NCI-H345 treated with DMSO at 0.1 percent for 48 hours (cell line): ENCODE measurements around the gene GIMAP4.
"Not testable (repeated sequence)": the region's sequence is repeated elsewhere in the genome, so short reads cannot be mapped to it uniquely, and the experiment has no call there.

ENCODE experiments used
- DNase-seq: peaks from one replicate; lab custom pipeline; 2025; ENCODE audit not compliant: unreplicated experiment; lab: John Stamatoyannopoulos, UW

Gene GIMAP4

DNA sequence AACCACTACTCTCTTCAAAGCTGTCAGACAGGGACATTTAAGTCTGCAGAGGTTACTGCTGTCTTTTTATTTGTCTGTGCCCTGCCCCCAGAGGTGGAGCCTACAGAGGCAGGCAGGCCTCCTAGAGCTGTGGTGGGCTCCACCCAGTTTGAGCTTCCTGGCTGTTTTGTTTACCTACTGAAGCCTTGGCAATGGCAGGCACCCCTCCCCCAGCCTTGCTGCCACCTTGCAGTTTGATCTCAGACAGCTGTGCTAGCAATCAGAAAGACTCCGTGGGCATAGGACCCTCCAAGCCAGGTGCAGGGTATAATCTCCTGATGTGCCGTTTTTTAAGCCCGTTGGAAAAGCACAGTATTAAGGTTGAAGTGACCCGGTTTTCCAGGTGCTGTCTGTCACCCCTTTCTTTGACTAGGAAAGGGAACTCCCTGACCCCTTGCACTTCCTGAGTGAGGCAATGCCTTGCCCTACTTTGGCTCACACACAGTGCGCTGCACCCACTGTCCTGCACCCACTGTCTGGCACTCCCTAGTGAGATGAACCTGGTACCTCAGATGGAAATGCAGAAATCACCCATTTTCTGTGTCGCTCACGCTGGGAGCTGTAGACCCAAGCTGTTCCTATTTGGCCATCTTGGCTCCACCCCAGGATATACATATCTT is 12.9 kb downstream of the GIMAP4 start:
- not testable (repeated sequence) for DNase-seq

DNA sequence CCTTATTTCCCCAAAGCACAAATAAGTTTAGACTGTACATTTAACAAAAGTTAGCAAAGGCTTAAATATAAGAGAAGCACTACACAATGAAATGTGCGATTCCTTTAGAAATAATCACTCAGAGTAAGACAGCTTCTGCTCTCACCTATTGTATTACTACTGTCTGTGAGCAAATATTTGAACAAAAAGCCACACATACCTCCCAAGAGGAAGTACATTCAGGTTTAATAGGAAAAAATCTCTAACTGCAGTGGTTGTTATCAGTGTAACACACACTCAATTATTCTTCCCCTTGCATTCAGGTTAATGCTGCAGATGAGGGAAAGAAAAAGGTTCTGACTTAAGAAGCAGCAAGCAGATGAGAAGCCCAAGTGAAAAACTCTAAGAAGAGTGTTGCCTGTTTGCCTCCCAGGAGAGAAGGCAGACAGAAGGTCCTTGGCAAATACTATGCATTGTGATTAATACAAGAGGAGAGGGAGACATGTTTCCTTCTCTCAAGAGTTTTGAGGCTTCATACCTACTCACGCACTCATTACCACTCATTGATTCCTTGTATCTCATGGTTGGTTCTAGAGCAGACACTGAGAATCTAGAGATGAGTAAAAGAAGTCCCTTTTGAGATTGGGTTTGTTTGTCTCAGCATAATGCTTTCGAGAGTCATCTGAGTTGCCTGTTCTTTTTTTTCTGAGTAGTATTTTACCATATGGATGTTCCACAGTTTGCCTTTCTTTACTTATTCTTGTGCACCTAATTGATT is 13.6 kb downstream of the GIMAP4 start:
- no peak for DNase-seq

DNA sequence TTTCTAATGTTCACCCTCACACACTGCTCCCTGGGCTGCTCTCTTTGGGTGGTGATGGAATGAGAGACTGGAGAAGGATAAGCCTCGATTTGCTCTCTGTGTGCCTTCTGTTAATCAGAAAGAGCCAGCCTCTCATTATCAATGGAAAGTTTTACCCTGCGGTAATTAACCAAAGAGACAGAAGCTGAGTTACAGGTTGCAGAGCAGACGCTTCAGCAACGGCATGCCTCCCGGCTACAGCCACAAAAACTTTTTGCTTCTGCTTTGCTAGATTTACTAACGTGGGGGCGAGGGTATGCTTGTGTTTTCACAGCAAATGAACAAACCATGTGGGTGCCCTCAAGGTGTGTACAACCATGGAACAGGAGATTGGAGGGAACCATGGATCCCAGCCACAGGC is 18.0 kb downstream of the GIMAP4 start:
- DNase-seq = no peak

DNA sequence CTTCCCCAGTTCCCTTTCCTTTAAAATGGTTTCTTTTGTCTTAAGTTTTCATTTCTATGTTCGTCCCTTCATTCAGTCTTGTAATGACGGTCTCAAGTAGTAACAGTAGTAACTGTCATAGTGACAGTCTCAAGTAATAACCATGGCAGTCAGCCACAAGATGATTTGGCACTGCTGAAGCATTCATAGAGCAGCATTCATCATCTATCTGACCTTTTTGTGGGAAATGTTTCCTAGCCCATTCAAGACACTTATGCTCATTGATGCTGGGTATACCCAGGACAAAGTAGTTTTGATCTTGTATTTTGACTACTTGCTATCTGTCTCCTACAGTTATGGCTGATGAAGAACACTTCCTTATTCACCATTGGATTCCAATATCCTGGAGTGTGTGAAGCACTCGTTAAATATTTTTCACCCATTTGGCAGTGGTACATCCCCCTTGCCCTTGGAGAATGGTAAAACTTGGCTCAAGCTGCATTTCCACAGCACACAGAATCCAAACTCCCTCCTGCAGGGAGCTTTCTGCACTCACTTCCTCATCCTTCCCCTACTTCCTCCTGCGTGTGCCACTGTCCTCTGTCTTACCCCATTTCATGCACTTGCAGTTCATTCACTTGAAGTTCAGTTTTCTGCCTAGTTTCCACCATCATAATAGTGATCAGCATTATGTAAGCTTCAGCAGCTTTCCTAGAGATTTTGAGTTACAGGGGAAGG is 19.0 kb downstream of the GIMAP4 start:
- no peak for DNase-seq

DNA sequence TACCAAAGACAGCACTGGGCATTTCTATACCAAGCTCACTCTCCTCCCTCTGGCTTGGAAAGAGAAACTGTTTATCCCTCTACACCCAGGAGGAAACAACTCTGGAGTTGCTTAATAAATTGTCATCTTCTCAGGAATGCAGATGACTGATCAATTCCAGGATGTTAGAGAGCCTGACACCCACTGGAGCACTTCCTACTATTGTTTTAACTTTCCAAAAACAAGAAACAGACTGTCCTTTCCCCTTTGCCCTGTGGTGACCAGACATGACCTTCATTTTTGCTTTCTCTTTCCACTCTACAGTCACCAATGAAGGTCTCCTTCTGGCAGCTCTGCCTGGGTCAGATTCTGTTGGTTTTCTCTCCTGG is 19.6 kb downstream of the GIMAP4 start:
- DNase-seq = no peak

DNA sequence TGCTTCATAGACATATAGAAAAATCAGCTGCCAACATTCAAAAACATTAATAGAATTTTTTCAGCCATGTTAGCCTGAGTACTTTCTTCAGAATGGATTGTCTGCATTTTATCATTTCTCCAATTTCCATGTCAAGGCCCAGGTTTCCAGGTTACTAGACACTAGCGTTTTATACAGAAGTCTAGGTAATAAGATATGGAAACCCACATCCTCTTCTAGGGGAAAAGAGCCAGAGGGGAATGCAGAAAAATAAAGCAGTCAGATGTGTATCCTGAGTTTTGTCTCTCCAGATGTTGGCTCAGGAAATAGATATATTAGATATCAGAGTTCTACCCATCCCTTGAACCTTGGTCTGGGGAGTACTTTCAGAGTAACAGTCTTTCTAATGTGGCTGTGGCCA is 20.4 kb downstream of the GIMAP4 start:
- DNase-seq = no peak

DNA sequence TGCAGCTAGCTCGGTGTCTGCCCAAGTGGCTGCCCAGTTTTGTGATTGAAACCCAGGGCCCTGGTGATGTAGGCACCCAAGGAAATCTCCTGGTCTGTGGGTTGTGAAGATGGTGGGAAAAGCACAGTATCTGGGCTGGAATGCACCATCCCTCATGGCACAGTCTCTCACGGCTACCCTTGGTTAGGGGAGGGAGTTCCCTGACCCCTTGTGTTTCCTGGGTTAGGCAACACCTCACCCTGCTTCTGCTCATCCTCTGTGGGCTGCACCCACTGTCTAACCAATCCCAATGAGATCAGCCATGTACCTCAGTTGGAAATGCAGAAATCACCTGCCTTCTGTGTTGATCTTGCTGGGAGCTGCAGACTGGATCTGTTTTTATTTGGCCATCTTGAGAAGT is 27.6 kb downstream of the GIMAP4 start:
- no peak for DNase-seq

DNA sequence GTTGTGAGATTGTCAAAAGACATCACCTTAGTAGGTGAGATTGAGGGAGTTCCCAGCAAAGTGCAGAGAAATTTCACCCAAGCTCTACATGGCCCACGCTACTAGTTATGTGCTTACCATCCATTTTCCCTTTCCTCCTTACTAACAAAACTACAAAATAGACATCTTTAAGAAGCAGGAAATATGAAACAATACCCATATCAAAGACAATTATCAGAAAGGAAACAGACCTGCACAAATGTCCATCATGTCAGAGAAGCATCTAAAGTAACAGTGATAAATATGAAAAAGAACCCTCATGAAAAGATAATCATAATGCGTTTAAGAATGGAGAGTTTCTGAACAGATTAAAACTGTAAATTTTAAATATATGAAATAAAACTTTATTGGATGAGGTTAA is 28.2 kb downstream of the GIMAP4 start:
- no peak for DNase-seq

DNA sequence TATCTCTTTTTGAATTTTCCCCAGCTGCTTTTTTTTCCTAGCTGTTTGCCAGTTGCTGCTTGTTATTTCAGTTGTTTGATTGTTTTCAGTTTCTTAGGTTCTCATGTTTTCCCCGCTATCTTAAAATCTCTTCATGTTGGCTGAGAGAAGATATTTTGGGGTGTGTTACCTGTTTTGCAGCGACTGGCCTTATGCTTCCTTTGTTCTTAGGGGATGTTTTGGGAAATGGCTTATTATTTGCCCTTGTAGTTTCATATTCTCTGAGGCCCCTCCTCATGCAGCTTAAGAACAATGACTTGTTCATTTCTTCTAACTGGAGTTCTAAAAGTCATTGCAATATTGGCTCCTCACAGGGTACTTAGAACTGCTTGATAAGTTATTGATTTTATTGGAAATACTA is 36.4 kb downstream of the GIMAP4 start:
- not testable (repeated sequence) for DNase-seq

DNA sequence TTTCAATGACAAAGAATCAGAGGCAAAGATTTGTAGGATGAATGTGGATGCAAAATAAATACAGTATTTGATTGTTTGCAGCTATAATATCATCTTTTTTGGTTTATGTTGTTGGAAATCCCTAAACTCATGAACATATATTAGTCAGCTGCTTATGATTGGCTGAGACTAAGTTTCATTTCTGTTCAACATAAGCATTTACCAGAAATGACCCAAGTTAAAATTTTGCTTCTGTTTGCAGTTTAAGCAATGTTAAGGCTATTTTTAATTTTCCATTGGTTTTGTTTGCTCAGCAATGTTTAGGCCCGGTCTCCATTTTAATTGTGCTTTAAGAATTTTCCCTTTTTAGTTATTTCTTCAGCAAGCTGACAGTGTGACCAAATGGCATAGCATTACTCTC is 43.0 kb downstream of the GIMAP4 start:
- DNase-seq = no peak

DNA sequence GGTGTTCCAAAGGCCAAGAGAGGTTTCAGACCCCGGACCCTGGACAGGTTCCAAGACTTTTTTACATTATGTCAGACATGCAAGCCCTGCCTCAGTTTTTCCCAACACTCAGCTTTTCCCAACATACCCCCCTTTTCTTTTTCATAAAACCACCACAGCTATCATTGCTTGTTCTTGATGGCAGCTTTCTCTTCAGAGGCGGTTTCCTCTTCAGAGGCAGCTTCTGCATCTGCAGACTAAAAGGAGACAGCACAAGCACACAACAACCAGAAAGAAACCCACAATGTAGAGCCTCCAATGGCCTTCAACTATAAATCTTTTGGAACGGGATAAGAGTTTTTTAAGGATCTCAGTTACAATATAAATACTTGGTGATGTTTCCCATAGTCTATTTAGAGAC is 45.7 kb downstream of the GIMAP4 start:
- DNase-seq = no peak

DNA sequence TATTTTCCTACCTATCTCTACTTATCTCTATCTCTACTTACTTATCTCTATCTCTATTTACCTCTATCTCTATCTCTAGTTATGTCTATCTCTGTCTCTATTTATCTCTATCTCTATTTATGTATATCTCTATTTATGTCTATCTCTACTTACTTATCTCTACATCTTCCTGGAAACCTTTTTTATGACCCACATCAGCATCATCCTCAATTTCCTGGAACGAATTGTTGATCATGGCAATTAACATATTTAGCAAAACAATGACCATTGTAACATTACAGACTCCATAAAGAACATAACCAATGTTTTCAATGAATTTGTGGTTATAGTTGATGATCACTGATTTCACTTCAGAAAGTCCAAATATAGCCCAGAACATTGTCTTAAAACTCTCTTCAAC is 46.7 kb downstream of the GIMAP4 start:
- DNase-seq = no peak

DNA sequence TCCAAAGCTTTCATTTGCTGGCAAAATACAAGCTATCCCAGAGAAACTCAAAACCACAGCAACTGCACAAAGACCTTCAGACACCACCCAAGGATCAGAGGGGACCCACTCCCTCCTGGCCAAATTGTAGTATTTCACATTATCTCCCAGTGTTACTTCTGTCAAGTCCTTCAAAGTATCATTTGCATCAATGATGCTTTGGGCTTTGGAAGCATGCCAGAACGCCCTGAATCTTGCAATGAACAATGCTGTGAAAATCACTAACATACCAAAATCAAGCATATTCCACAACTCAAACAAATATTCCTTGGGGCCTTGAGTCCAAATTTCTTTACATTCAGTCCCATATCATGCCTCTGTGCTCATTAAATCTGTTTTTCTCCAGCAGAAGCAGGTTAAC is 47.2 kb downstream of the GIMAP4 start:
- not testable (repeated sequence) for DNase-seq

DNA sequence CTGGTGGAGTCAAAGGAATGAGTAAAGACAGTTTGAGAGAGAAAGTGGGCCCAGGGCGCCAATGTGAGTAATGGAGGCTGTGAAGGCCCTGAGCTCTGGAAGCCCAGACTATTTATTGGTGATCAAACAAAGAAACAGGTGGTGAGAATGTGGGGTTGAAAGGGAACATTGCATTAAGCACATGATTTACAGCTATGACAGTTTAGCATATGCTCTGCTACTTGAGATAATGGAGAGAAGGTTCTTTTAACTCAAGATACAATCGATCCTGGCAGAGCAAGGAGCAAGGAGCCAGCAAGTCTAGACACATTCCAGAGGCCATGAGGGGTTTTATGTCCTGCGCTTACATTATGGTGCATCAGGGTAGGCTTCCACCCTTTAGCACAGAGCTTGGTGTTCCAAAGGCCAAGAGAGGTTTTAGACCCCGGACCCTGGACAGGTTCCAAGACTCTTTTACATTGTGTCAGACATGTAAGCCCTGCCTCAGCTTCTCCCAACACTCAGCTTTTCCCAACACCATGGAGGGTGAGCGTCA is 48.1 kb downstream of the GIMAP4 start:
- DNase-seq = not testable (repeated sequence)

DNA sequence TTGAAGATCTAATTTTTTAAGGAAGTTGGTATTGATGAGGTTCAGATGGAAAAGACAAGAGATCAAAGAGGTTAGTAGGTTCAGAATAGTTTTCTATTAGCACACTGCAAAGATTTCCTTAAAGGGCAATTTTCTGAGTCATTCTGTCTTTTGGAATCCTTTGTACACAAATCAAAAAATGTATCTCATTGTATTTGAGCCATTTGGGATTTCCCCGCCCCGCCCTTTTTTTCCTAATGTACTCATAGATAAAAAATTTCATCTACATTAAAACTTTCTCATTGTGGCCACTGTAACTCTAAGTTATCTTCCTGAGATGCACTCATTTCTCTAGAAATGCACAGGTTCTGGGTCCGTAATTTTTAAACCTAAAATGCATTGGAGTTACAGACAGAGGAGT is 52.9 kb downstream of the GIMAP4 start:
- no peak for DNase-seq

DNA sequence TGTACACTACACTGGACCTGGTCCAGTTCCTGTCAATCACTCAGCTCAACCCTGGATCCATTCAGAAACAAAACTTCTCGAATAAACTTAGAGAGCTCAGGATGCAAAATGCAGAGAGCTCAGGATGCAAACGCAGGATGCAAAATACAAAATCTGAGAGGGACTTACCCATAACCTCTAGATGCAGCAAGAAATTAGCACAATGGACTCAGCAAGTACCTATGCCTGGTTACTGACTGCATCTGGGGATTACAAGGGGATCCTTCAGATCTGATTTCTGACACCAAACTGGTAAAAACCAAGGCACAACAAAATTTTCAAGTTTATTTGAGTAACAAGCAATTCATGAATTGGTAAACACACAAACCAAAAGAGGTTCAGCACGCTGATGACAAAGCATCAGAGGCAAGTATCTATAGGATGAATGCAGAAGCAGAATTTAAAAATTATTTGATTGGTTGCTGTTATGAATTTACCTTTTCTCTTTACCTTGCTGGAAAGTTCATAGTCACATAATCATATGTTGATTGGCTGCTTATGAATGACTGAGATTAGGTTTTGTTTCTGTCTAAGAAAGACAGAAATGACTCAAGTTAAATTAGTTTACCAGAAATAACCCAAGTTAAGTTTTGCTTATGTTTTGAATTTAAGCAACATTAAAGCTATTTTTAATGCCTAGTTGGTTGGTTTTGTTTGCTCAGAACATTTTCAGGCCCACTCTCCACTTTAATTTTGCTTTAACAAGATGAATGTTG is 53.6 kb downstream of the GIMAP4 start:
- no peak for DNase-seq

DNA sequence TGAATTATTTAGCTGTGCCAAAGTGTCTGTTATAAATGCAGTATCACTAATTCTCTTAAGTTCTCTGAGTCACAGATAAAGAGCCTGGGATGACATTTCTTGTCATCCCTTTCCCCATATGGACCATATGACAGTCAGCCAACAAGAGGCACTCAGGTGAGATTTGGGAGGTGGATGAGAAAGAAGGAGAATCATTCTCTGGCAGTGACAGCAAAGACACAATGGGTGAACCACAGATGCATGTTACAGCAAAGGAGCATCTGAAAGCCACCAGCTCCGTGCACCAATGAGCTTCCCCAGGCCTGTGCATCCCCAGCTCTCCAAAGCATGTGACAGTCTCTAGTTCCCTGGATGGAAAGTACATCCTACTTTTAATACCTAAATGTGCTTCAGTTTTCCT is 54.2 kb downstream of the GIMAP4 start:
- no peak for DNase-seq
